H1 (cell line): ENCODE results near the gene BRS3. TPM values are rescaled to one million over a fixed set of nuclear protein-coding genes. Genes with fewer than 3 reads are reported as not detected.

ENCODE experiments used
- CTCF ChIA-PET: fragments of 300-600 bp; sonication (Branson Sonifier 250); formaldehyde crosslinking; loops from one replicate; lab custom pipeline; 2021; ENCODE audit not compliant: partially characterized antibody; lab: Charles Lee
- POLR2A ChIA-PET: fragments of 300-600 bp; sonication (Branson Sonifier 250); formaldehyde crosslinking; loops from one replicate; lab custom pipeline; 2021; ENCODE audit warnings: inconsistent platforms; ENCODE audit not compliant: partially characterized antibody; lab: Charles Lee
- DNase-seq, 2 experiments: peaks; one replicate each; pipeline versions ENCODE4 v3.0.0 to v3.0.0-alpha.2; 2010 to 2022; ENCODE audit warnings: low spot score in 2 of 2, low read depth in 1 of 2, mixed read lengths in 1 of 2
- FAIRE-seq: peaks from 2 replicates; lab custom pipeline; 2011; peaks lifted over from hg19 to GRCh38; lab: Jason Lieb, UNC
- H2AFZ ChIP-seq: 2 replicates; pipeline ENCODE4 v1.8.1; 2012; ENCODE audit warnings: low read length, inconsistent platforms
- H2AK5ac ChIP-seq: 2 replicates; pipeline ENCODE4 v1.6.1; 2013; ENCODE audit warnings: low read depth, low read length
- H2BK120ac ChIP-seq: replicated peaks from 2 replicates; pipeline ENCODE3; 2013; ENCODE audit warnings: low read depth, low read length, inconsistent platforms
- H2BK12ac ChIP-seq: 2 replicates; pipeline ENCODE4 v1.6.1; 2013; ENCODE audit warnings: low read depth, low read length
- H2BK15ac ChIP-seq: 2 replicates; pipeline ENCODE4 v1.6.1; 2013; ENCODE audit warnings: low read length
- H2BK20ac ChIP-seq: 2 replicates; pipeline ENCODE4 v1.6.1; 2013; ENCODE audit warnings: low read length
- H2BK5ac ChIP-seq: 2 replicates; pipeline ENCODE4 v1.6.1; 2013; ENCODE audit warnings: low read depth, low read length
- H3K14ac ChIP-seq: 2 replicates; pipeline ENCODE4 v1.6.1; 2013; ENCODE audit warnings: inconsistent platforms; ENCODE audit not compliant: insufficient read length
- H3K18ac ChIP-seq: 2 replicates; pipeline ENCODE4 v1.6.1; 2013; ENCODE audit warnings: low read length; ENCODE audit errors: extremely low read depth
- H3K23ac ChIP-seq: 2 replicates; pipeline ENCODE4 v1.6.1; 2013; ENCODE audit warnings: inconsistent platforms; ENCODE audit not compliant: insufficient read length
- H3K23me2 ChIP-seq: 2 replicates; pipeline ENCODE4 v1.6.1; 2013; ENCODE audit warnings: low read depth, low read length
- H3K27ac ChIP-seq: 2 replicates; pipeline ENCODE4 v1.6.1; 2011; ENCODE audit warnings: low read depth, low read length, inconsistent platforms
- H3K27me3 ChIP-seq, 4 experiments: replicated peaks in 1 of 4; 1 replicate in 1 of 4; 2 replicates in 3 of 4; pipeline versions ENCODE4 v1.6.1 to v1.8.1; 2011 to 2013; ENCODE audit warnings: low read length in 3 of 4, mild to moderate bottlenecking in 3 of 4, inconsistent platforms in 2 of 4, mixed read lengths in 2 of 4, moderate library complexity in 1 of 4; ENCODE audit not compliant: control insufficient read depth in 3 of 4, insufficient read depth in 3 of 4; ENCODE audit errors: extremely low read depth in 1 of 4
- H3K36me3 ChIP-seq, 4 experiments: 2 replicates each; pipeline versions ENCODE4 v1.6.1 to v1.8.1; 2011 to 2013; ENCODE audit warnings: mild to moderate bottlenecking in 4 of 4, low read length in 3 of 4, moderate library complexity in 2 of 4, control low read depth in 1 of 4, inconsistent platforms in 1 of 4; ENCODE audit not compliant: insufficient read depth in 4 of 4, control insufficient read depth in 2 of 4
- H3K4ac ChIP-seq: replicated peaks from 2 replicates; pipeline ENCODE3; 2013; ENCODE audit warnings: low read length, low read depth, mixed read lengths, inconsistent platforms; ENCODE audit not compliant: insufficient read length
- H3K4me1 ChIP-seq, 4 experiments: replicated peaks in 1 of 4; 1 replicate in 1 of 4; 2 replicates in 3 of 4; pipeline versions ENCODE4 v1.6.1 to v1.8.1; 2011 to 2013; ENCODE audit warnings: low read length in 3 of 4, inconsistent platforms in 2 of 4, mixed read lengths in 1 of 4; ENCODE audit not compliant: insufficient read depth in 4 of 4, control insufficient read depth in 3 of 4
- H3K4me2 ChIP-seq, 2 experiments: 2 replicates each; pipeline versions ENCODE4 v1.6.1 to v1.8.1; 2011 to 2013; ENCODE audit warnings: low read depth in 2 of 2, low read length in 2 of 2, control low read depth in 1 of 2, inconsistent platforms in 1 of 2, mild to moderate bottlenecking in 1 of 2; ENCODE audit not compliant: insufficient read depth in 1 of 2
- H3K4me3 ChIP-seq, 4 experiments: fragments of 200-600, 300-600 bp in 1 of 4; sonication (generic), shearing (Covaris generic), sonication (Bioruptor Twin) in 1 of 4; 2 replicates each; pipeline versions ENCODE4 v1.5.1 to v1.8.1; 2011 to 2016; ENCODE audit warnings: low read length in 4 of 4, low read depth in 3 of 4, control low read depth in 2 of 4, inconsistent platforms in 2 of 4, mild to moderate bottlenecking in 2 of 4, mixed read lengths in 1 of 4, moderate library complexity in 1 of 4; ENCODE audit not compliant: insufficient read depth in 2 of 4; ENCODE audit errors: extremely low read depth in 1 of 4
- H3K56ac ChIP-seq: replicated peaks from 2 replicates; pipeline ENCODE3; 2013; ENCODE audit warnings: low read depth, mild to moderate bottlenecking, mixed read lengths, low read length, inconsistent platforms; ENCODE audit not compliant: insufficient read length
- H3K79me1 ChIP-seq: 2 replicates; pipeline ENCODE4 v1.6.1; 2013; ENCODE audit warnings: low read depth, low read length, control low read depth
- H3K79me2 ChIP-seq, 2 experiments: 2 replicates each; pipeline versions ENCODE4 v1.6.1 to v1.8.1; 2012 to 2013; ENCODE audit warnings: low read length in 2 of 2, mild to moderate bottlenecking in 2 of 2, inconsistent platforms in 1 of 2; ENCODE audit not compliant: insufficient read depth in 2 of 2, control insufficient read depth in 1 of 2
- H3K9ac ChIP-seq, 4 experiments: replicated peaks in 1 of 4; 1 replicate in 1 of 4; 2 replicates in 3 of 4; pipeline versions ENCODE4 v1.6.1 to v1.8.1; 2011 to 2013; ENCODE audit warnings: low read depth in 3 of 4, low read length in 3 of 4, control low read depth in 2 of 4, mild to moderate bottlenecking in 2 of 4, moderate library complexity in 2 of 4, inconsistent platforms in 1 of 4; ENCODE audit errors: extremely low read depth in 1 of 4
- H3K9me3 ChIP-seq, 2 experiments: 2 replicates each; pipeline versions ENCODE4 v1.6.1 to v1.8.1; 2012 to 2013; ENCODE audit warnings: mild to moderate bottlenecking in 2 of 2, moderate library complexity in 2 of 2, control low read depth in 1 of 2, inconsistent platforms in 1 of 2, low read depth in 1 of 2, low read length in 1 of 2, mixed read lengths in 1 of 2; ENCODE audit not compliant: insufficient read depth in 2 of 2
- H4K20me1 ChIP-seq, 2 experiments: replicated peaks in 1 of 2; 2 replicates each; pipeline versions ENCODE3 to v1.8.1; 2011 to 2013; ENCODE audit warnings: inconsistent platforms in 2 of 2, low read length in 2 of 2, mild to moderate bottlenecking in 1 of 2; ENCODE audit not compliant: insufficient read depth in 2 of 2, control insufficient read depth in 1 of 2
- H4K5ac ChIP-seq: 2 replicates; pipeline ENCODE4 v1.6.1; 2013; ENCODE audit warnings: low read length, low read depth, mixed read lengths, inconsistent platforms; ENCODE audit not compliant: insufficient read length
- H4K8ac ChIP-seq: 2 replicates; pipeline ENCODE4 v1.8.0; 2013; ENCODE audit warnings: mild to moderate bottlenecking, moderate library complexity, low read length, inconsistent platforms; ENCODE audit not compliant: insufficient read depth; ENCODE audit errors: extremely low read depth
- H4K91ac ChIP-seq: replicated peaks from 2 replicates; pipeline ENCODE3; 2013; ENCODE audit warnings: low read length, mixed read lengths, inconsistent platforms; ENCODE audit not compliant: insufficient read length
- BACH1 ChIP-seq: IDR thresholded peaks from 2 replicates; pipeline ENCODE4 v1.6.1; 2012; ENCODE audit warnings: low read length, improper control_type of control experiment
- BRCA1 ChIP-seq: IDR thresholded peaks from 2 replicates; pipeline ENCODE4 v1.6.1; 2012; ENCODE audit warnings: low read depth, low read length, improper control_type of control experiment
- CBX8 ChIP-seq: fragments of 300-800, 300-1000 bp; sonication (generic); IDR thresholded peaks from 2 replicates; pipeline ENCODE4 v1.7.1; 2016; ENCODE audit warnings: low read depth, low read length, borderline replicate concordance
- CREB1 ChIP-seq: IDR thresholded peaks from 2 replicates; pipeline ENCODE4 v1.6.1; 2012; ENCODE audit warnings: inconsistent platforms
- JUND ChIP-seq: IDR thresholded peaks from 2 replicates; pipeline ENCODE4 v1.6.1; 2011; ENCODE audit warnings: mild to moderate bottlenecking, improper control_type of control experiment, low read length
- KDM5A ChIP-seq: fragments of 200-600 bp; IDR thresholded peaks from 2 replicates; pipeline ENCODE4 v1.7.1; 2012; ENCODE audit warnings: mild to moderate bottlenecking, low read length, inconsistent platforms, mixed read lengths
- PHF8 ChIP-seq: fragments of 200-600 bp; sonication (generic); conservative IDR thresholded peaks from 2 replicates; pipeline ENCODE4 v1.7.1; 2012; ENCODE audit warnings: low read depth, mild to moderate bottlenecking, inconsistent platforms, low read length, moderate library complexity
- SIRT6 ChIP-seq: IDR thresholded peaks from one replicate; pipeline ENCODE4 v1.7.1; 2012; ENCODE audit warnings: low read length, inconsistent platforms
- SP4 ChIP-seq: IDR thresholded peaks from 2 replicates; pipeline ENCODE4 v1.6.1; 2012; ENCODE audit warnings: low read length, inconsistent platforms
- YY1 ChIP-seq: IDR thresholded peaks from 2 replicates; pipeline ENCODE4 v1.6.1; 2011; ENCODE audit warnings: low read depth, mild to moderate bottlenecking, low read length
- ZNF274 ChIP-seq: IDR thresholded peaks from 2 replicates; pipeline ENCODE4 v1.7.0; 2012; ENCODE audit warnings: low read length, borderline replicate concordance; ENCODE audit errors: extremely low read depth
- WGBS, 2 experiments: shearing (Covaris generic) in 1 of 2; methylation state at CpG; one replicate each; pipeline versions ENCODE4 v1.1.6 to v1.1.7; 2013 to 2015; ENCODE audit warnings: low lambda C conversion rate in 2 of 2, mixed read lengths in 2 of 2, inconsistent platforms in 1 of 2, low coverage in 1 of 2, missing lambda C conversion rate in 1 of 2; ENCODE audit not compliant: insufficient replicate concordance in 2 of 2, insufficient coverage in 1 of 2, insufficient read length in 1 of 2; ENCODE audit errors: extremely low coverage in 1 of 2, missing lambda C conversion rate in 1 of 2; 5-methylcytosine and 5-hydroxymethylcytosine counted together
- polyA plus RNA-seq, 7 experiments: library from polyadenylated mRNA; depleted of rRNA in 3 of 7; stranded (reverse) in 5 of 7; unstranded in 2 of 7; fragments of >200 nt in 5 of 7; fragments of 200-250 nt in 2 of 7; gene quantifications; 1 replicate in 5 of 7; 2 replicates in 1 of 7; 4 replicates in 1 of 7; pipeline versions ENCODE4 v1.2.1 to v1.2.3, GENCODE V29; 2011 to 2013; ENCODE audit warnings: missing spikeins in 2 of 7, mixed read lengths in 2 of 7
- total RNA-seq: library from RNA; stranded (reverse); fragmentation: NEBNext Ultra II Directional; extraction: Animal tissue kit (Norgen Biotek cat#: 25700); gene quantifications from 2 replicates; pipeline ENCODE4 v1.2.1, GENCODE V29; 2021

Gene BRS3
- total and polyA plus RNA-seq, 2 of the 8 experiments (the other 6 are each of a cell fraction or from before 2014, with no cell fraction given), result not detected

DNA sequence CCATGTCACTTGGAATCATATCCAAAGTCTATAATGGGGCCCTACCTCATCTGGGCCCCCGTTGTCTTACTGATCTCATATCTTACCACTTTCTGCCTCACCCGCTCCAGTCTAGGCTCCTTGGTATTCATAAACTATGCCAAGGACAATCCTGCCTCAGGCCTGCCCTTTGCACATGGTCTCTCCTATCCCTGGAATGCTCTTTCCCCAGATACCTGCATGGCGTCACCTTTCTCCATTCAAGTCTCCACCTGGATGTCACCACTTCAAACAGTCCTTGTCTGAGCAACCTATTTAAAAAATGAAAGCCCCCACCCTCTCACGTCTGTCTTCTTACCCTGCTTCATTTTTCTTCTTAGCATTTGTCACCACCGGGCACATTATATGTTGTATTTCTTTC lies 52.5 kb downstream of the BRS3 start:
- H3K56ac ChIP-seq, result no peak overlapping the region
- H3K27me3 ChIP-seq, result no peaks in the 10 kb centered on the region
- no peaks in the 10 kb centered on the region for H3K4me1 ChIP-seq
- H2BK120ac ChIP-seq, result no peak overlapping the region
- no peaks in the 10 kb centered on the region for H3K9me3 ChIP-seq
- no peak overlapping the region for H2BK5ac ChIP-seq
- no peak overlapping the region for H3K14ac ChIP-seq
- no peak overlapping the region for H2BK15ac ChIP-seq
- H3K23me2 ChIP-seq, result no peaks in the 10 kb centered on the region
- H3K4me2 ChIP-seq, result no peak overlapping the region
- H4K91ac ChIP-seq, result no peak overlapping the region
- no peak overlapping the region for H2AK5ac ChIP-seq
- no peaks in the 10 kb centered on the region for H4K20me1 ChIP-seq
- H3K9ac ChIP-seq, result no peak overlapping the region
- no peak for DNase-seq
- no peak overlapping the region for H3K18ac ChIP-seq
- H3K79me1 ChIP-seq, result no peaks in the 10 kb centered on the region
- H3K79me2 ChIP-seq, result no peaks in the 10 kb centered on the region
- no peak overlapping the region for H4K8ac ChIP-seq
- no peak overlapping the region for H2BK12ac ChIP-seq
- FAIRE-seq, result no peak
- no peaks in the 10 kb centered on the region for H3K36me3 ChIP-seq
- ChIA-PET CTCF (interaction anchor here (0.6 kb wide), 1 partner anchor 463 kb away, joined by 4 read pairs; no protein-coding TSS in a partner anchor), POLR2A (no interaction called here)
- H3K27ac ChIP-seq, result no peak overlapping the region
- H3K4me3 ChIP-seq, result no peak overlapping the region
- no peak overlapping the region for H4K5ac ChIP-seq
- WGBS, 2 experiments, result 67% methylated on average over 5 of the region's 5 CpGs; no CpG with 5 or more reads in 1 of the 2 experiments
- H3K4ac ChIP-seq, result no peak overlapping the region
- H3K23ac ChIP-seq, result no peak overlapping the region
- no peak for TF ChIP-seq CBX8
- TF ChIP-seq KDM5A, result no peak
- TF ChIP-seq SIRT6, result no peak
- no peak for TF ChIP-seq BRCA1
- TF ChIP-seq YY1, result no peak
- TF ChIP-seq SP4, result no peak
- TF ChIP-seq PHF8, result no peak
- TF ChIP-seq CREB1, result no peak
- no peak for TF ChIP-seq JUND
- no peak for TF ChIP-seq BACH1
- no peak for TF ChIP-seq ZNF274
- no peak overlapping the region for H2BK20ac ChIP-seq
- no peak overlapping the region for H2AFZ ChIP-seq
